ENCODE data around the gene TEX53. TPM values are rescaled to one million over a fixed set of nuclear protein-coding genes. Genes with fewer than 3 reads are reported as not detected.

The TEX53 gene
- total and polyA plus RNA-seq, 10 of the 15 experiments (the other 5 are each of a cell fraction or from before 2014, with no cell fraction given) = not detected

DNA sequence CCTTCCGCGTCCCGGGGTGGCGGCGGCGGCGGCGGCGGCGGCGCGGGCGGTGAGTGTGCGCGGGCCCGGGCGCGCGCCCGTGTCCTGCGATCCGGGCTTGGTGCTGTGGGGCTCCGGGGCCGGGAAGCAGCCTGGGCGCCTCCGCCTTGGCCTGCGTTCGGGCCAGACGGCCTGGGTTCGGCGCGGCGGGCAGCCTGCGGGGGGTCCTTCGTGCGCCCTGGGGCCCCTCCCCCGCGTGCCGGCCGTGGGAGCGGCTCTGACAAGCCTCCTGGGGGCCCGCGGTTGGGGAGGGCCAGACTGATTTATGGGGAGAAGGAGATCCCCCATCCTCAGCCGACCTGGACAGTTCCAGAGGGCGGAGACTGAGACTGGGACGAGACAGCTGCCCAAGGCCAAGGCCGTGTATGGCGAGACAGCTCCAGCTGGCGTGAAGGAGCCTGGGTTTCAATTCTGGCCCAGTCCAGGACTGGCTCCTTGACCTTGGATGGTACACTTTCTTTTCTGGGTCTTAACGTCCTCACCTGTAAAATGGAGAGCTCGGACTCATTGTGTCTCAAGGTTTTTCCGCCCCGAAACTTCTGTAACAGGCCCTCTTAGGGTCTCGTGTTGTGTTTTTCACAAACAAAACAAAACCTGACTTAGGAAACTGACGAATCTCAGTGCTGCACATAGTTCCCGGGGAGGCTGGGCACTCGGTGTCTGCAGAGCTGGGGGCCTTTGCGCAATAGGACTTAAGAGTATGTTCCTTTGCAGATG, 45.9 kb downstream of the TEX53 start (continued):
- TF ChIP-seq, protein P1, sequence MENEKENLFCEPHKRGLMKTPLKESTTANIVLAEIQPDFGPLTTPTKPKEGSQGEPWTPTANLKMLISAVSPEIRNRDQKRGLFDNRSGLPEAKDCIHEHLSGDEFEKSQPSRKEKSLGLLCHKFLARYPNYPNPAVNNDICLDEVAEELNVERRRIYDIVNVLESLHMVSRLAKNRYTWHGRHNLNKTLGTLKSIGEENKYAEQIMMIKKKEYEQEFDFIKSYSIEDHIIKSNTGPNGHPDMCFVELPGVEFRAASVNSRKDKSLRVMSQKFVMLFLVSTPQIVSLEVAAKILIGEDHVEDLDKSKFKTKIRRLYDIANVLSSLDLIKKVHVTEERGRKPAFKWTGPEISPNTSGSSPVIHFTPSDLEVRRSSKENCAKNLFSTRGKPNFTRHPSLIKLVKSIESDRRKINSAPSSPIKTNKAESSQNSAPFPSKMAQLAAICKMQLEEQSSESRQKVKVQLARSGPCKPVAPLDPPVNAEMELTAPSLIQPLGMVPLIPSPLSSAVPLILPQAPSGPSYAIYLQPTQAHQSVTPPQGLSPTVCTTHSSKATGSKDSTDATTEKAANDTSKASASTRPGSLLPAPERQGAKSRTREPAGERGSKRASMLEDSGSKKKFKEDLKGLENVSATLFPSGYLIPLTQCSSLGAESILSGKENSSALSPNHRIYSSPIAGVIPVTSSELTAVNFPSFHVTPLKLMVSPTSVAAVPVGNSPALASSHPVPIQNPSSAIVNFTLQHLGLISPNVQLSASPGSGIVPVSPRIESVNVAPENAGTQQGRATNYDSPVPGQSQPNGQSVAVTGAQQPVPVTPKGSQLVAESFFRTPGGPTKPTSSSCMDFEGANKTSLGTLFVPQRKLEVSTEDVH (IDR thresholded peaks at IDR 0.05; ENCODE audit: low read depth, partially characterized antibody) = no peak
- TF ChIP-seq, protein P2, sequence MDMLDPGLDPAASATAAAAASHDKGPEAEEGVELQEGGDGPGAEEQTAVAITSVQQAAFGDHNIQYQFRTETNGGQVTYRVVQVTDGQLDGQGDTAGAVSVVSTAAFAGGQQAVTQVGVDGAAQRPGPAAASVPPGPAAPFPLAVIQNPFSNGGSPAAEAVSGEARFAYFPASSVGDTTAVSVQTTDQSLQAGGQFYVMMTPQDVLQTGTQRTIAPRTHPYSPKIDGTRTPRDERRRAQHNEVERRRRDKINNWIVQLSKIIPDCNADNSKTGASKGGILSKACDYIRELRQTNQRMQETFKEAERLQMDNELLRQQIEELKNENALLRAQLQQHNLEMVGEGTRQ (IDR thresholded peaks at IDR 0.05; ENCODE audit: borderline replicate concordance, low read depth, low read length) = no peak
- no peak for TF ChIP-seq NFYA (IDR thresholded peaks at IDR 0.05; ENCODE audit: borderline replicate concordance, low read depth, low read length)
- peak; percentile 8 to 51; a peak in 2 of 4 replicates for TF ChIP-seq BHLHE40 (IDR thresholded peaks at IDR 0.05; ENCODE audit: borderline replicate concordance in 1 of 2, low read depth in 2 of 2, low read length in 1 of 2)
- 0 out of 2 replicates have a peak, but pooled peaks have one; percentile 77 for TF ChIP-seq CHD1 (IDR thresholded peaks at IDR 0.05; ENCODE audit: low read depth, low read length)
- 0 out of 2 replicates have a peak, but pooled peaks have one; percentile 31 for TF ChIP-seq ZNF207 (IDR thresholded peaks at IDR 0.05; ENCODE audit: borderline replicate concordance)
- TF ChIP-seq IKZF2 (IDR thresholded peaks at IDR 0.05) = no peak; a peak in 1 of 4 replicates
- TF ChIP-seq, protein P3, sequence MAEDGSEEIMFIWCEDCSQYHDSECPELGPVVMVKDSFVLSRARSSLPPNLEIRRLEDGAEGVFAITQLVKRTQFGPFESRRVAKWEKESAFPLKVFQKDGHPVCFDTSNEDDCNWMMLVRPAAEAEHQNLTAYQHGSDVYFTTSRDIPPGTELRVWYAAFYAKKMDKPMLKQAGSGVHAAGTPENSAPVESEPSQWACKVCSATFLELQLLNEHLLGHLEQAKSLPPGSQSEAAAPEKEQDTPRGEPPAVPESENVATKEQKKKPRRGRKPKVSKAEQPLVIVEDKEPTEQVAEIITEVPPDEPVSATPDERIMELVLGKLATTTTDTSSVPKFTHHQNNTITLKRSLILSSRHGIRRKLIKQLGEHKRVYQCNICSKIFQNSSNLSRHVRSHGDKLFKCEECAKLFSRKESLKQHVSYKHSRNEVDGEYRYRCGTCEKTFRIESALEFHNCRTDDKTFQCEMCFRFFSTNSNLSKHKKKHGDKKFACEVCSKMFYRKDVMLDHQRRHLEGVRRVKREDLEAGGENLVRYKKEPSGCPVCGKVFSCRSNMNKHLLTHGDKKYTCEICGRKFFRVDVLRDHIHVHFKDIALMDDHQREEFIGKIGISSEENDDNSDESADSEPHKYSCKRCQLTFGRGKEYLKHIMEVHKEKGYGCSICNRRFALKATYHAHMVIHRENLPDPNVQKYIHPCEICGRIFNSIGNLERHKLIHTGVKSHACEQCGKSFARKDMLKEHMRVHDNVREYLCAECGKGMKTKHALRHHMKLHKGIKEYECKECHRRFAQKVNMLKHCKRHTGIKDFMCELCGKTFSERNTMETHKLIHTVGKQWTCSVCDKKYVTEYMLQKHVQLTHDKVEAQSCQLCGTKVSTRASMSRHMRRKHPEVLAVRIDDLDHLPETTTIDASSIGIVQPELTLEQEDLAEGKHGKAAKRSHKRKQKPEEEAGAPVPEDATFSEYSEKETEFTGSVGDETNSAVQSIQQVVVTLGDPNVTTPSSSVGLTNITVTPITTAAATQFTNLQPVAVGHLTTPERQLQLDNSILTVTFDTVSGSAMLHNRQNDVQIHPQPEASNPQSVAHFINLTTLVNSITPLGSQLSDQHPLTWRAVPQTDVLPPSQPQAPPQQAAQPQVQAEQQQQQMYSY (CRISPR knock-in tag; IDR thresholded peaks at IDR 0.05) = no peak
- no peak for TF ChIP-seq SMAD1 (IDR thresholded peaks at IDR 0.05; ENCODE audit: low read depth, partially characterized antibody)
- peak; percentile 71; the same call in 1 of the 2 replicates for TF ChIP-seq LARP7 (IDR thresholded peaks at IDR 0.05)
- no peak for TF ChIP-seq EED (IDR thresholded peaks at IDR 0.05; ENCODE audit: low read depth)
- TF ChIP-seq KLF5 (IDR thresholded peaks at IDR 0.05; ENCODE audit: partially characterized antibody) = peak; percentile 24
- no peak for TF ChIP-seq YBX1 (IDR thresholded peaks at IDR 0.05)
- 0 out of 2 replicates have a peak, but pooled peaks have one; percentile 35 for TF ChIP-seq POLR2AphosphoS5 (IDR thresholded peaks at IDR 0.05; ENCODE audit: low read length)
- TF ChIP-seq CUX1 (IDR thresholded peaks at IDR 0.05; ENCODE audit: insufficient replicate concordance, low read depth, low read length) = no peak
- TF ChIP-seq SRF (IDR thresholded peaks at IDR 0.05; ENCODE audit: low read depth in 2 of 2, low read length in 2 of 2) = no peak

Data from GM12878 (cell line).